HG03039 (cell line): ENCODE data around the gene CD79A.

Source experiments
- ATAC-seq: cut with Tn5 transposase; IDR thresholded peaks from one replicate; pipeline ENCODE4 v1.9.1; 2021; ENCODE audit warnings: mild to moderate bottlenecking, moderate library complexity; ENCODE audit not compliant: unreplicated experiment

CD79A gene

GRCh38 chr19:41876847-41877832 is at the start of gene CD79A:
CD79A (plus strand) TSS chr19:41877279; CDS start chr19:41877305, 26 bp downstream.
- no peak for ATAC-seq

DNA sequence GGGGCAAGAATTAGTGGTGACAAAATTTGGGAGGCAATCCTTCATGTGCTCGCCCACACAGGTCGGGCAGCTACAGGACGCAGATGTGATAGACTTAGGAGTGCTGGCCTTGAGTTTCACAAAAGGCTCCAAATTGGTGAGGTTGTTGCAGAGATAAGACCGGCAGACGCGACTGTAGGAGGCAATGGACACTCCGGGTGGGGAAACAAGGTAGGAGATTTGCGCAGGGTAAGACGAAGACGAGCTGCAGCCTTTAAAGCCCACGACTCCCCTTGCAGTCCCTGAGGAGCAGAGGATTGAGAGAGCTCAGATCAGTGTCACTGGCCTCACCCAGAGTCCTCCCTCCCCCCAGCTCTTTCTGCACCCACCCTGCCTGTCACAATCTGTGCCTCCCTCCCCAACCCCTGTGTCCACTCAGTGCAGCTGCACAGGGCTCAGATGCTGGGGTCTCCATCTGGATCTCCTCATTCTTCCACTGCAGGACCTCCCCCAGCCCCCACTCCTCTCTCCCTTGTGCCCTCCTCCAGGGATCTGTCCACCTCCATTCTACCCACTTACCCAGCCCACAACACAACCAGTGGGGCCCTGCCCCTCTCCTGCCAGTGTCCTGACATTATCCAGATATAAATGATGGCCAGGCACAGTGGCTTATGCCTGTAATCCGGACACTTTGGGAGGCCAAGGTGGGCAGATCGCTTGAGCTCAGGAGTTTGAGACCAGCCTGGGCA is 38.9 kb upstream of the CD79A start:
- ATAC-seq = no peak

DNA sequence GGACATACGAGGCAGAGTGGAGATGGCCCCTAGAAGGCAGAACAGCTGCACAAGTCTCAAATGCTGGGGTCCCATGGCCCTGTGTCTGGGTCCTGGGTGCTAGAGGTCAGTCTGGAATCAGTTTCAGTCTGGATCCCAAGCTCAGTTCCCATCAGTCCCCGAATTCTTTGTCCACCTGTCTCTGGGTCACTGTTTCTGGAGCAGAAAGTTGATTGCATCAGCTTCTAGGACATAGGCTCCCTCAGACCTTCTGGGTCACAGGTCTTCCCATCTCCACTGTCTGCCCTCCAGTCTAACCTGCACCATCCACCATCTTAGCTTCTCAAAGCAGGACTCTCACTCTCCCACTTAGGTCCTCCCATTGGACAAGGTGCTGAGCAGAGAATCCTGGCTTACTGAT is 37.9 kb upstream of the CD79A start:
- ATAC-seq = no peak

DNA sequence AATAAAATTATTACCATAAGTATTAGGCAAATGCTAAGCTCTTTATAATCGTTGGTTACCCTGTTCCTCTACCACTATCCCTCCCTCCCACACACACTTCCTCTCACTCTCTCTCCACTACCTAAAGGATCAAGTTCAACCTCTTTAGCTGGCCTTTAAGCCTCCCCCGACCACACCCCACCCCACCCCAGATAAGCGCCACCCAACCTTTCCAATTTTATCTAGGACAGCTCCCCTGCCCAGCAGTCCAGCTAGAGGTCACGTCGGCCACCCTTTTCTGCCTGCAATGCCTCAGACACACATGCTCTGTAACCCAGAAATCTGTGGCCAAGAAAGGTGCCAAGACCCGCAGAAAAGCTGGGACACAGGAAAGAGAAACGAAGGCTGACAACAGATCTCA is 33.7 kb upstream of the CD79A start:
- no peak for ATAC-seq

- ATAC-seq = no peak
These were observed 32.5 kb upstream of the CD79A start, which contains the start of gene LYPD4 for GRCh38 chr19:41844601-41845000. LYPD4 (minus strand) TSS chr19:41844683; CDS start chr19:41839285, 5,398 bp downstream.

GRCh38 chr19:41845001-41845050 is 32.3 kb upstream of the CD79A start, which contains the start of gene DMRTC2:
DMRTC2 (plus strand) TSS chr19:41845042; CDS start chr19:41847429, 2,387 bp downstream.
- ATAC-seq = no peak

- ATAC-seq = no peak
These were observed 32.0 kb upstream of the CD79A start for GRCh38 chr19:41845051-41845590.

DNA sequence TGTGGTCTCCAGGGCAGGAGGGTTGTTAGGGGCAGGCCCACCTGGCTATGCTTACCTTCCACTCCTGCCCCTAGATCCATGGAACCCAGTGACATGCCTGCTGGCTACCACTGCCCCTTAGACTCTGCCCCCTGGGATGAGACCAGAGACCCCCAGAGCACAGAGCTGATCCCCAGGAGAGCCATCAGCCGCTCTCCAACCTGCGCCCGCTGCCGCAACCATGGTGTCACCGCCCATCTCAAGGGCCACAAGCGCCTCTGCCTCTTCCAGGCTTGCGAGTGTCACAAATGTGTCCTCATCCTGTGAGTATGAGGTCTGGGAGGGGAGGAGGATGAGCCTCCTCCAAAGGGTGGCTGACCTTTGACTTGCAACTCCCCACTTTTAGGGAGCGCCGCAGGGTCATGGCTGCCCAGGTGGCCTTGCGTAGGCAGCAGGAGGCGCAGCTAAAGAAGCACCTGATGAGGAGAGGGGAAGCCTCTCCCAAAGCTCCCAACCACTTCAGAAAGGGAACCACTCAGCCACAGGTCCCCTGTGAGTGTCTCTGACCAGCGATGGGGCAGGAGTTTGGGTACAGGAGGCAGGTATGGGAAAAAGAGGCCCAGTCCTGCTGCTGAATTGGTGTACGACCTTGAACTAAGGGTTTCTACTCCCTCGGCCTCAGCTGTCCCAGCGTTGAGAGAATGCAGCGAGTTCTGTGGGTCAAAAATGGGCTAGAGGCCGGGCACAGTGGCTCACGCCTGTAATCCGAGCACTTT is 29.6 kb upstream of the CD79A start:
- no peak for ATAC-seq

DNA sequence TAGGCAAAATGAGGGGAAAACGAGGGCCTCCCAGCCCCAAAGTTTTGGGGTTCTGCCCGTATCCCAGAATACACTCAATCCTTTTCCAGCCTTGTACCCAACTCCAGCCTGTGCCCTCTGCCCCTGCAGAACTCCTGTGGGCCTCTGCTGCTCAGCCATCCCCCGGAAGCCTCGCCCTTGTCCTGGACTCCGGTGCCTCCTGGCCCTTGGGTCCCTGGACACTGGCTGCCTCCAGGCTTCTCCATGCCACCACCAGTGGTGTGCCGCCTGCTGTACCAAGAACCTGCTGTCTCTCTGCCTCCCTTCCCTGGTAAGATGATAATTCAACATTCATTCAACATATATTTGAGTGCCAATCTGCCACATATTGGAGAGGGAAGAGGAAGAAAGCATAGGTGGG is 28.4 kb upstream of the CD79A start:
- ATAC-seq = no peak

GRCh38 chr19:41849067-41849466 is 28.0 kb upstream of the CD79A start:
- ATAC-seq = no peak

DNA sequence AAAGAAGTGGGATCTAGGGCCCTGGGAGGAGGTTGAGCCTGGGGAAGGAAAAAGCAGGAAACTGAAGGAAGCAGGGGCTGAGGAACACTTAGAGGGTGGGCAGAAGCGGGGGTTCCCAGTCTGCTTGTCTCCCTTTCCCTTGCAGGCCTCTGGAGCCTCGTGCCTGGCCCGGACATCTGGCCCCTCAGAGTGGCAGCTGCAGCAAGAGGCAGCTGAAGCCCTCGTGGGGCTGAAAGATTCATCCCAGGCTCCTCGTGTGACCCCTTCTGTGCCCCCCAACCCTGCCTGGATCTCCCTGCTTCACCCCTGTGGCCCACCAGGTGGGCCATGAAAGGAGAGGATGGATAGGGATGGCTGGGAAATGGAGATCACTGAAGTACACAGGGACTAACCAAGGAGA is 26.7 kb upstream of the CD79A start:
- ATAC-seq = no peak

DNA sequence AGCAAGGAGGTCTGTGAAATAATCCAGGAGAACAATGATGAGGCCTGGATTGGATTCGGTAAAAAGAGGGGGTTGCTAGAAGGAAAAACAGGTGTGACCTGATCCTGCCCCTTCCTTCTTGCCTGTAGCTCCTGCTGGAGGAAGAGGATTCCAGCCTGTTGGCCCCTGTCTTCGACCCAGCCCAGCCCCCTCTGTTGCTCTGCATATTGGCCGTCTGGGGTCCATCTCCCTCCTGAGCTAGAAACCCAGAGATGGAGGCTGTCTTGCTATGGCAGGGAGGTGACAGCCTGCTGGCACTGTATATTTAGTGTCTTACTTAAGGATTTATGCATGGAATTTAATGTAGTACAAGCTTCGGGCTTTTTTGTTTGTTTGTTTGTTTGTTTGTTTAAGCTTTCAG is 25.6 kb upstream of the CD79A start:
- ATAC-seq = no peak

- ATAC-seq = no peak
These were observed 23.7 kb upstream of the CD79A start for GRCh38 chr19:41853344-41853743.

DNA sequence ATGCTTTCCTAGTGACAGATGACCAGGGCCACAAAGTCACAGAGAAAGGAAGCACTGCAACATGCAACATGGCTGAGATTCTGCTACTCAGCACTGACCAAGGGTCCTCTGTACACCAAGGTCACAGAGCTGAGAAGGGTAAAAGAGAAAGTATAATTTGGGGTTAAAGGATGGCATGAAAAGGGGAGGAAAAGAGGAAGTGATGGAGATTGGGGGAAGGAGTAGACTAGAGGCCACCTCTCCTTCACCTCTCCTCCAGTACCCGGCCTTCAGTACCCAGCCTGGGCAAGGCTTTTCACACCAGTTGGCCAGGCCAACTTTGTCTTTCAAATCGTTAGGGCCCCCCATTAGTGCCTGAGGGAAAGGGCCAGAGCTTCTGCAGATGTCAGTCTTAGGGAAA is 23.3 kb upstream of the CD79A start:
- no peak for ATAC-seq

GRCh38 chr19:41859213-41859617 is 17.9 kb upstream of the CD79A start:
- no peak for ATAC-seq

DNA sequence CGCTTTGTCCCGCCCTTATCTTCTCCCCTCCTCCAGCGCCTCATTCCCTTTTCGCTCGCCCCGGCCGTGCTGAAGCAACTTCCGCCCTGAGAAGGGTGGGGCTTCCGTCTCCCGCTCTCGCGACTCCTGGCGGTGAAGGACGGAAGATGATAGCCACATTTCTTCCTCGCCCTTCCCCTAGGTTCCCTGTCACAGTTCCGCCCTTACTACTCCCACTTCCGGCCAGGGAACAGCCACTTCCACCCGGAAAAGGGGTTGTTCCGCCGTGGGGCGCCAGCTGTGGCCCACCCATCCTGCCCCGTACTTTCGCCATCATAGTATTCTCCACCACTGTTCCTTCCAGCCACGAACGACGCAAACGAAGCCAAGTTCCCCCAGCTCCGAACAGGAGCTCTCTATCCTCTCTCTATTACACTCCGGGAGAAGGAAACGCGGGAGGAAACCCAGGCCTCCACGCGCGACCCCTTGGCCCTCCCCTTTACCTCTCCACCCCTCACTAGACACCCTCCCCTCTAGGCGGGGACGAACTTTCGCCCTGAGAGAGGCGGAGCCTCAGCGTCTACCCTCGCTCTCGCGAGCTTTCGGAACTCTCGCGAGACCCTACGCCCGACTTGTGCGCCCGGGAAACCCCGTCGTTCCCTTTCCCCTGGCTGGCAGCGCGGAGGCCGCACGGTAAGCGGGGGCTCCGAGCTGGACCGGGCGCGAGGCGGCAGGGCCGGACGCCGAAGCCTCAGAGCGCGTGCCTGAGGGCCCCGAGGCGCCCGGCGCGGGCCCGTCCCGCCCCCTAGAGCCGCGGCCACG is 17.3 kb upstream of the CD79A start, which contains the start of gene RPS19:
Gene RPS19 (plus strand): TSS at position 638 of the 801 bp plus-strand sequence. CDS start 520 bp downstream, outside the sequence.
- peak; percentile 81 for ATAC-seq

GRCh38 chr19:41860419-41861115 is 16.5 kb upstream of the CD79A start:
- no peak for ATAC-seq

GRCh38 chr19:41861116-41861768 is 15.8 kb upstream of the CD79A start:
- no peak for ATAC-seq

- no peak for ATAC-seq
These were observed 15.2 kb upstream of the CD79A start for GRCh38 chr19:41861846-41862245.
